NCI-H146 (cell line): ENCODE measurements around the gene UNKL.

Experiments used
- DNase-seq: peaks from one replicate; lab custom pipeline; 2025; lab: John Stamatoyannopoulos, UW

The UNKL gene

DNA sequence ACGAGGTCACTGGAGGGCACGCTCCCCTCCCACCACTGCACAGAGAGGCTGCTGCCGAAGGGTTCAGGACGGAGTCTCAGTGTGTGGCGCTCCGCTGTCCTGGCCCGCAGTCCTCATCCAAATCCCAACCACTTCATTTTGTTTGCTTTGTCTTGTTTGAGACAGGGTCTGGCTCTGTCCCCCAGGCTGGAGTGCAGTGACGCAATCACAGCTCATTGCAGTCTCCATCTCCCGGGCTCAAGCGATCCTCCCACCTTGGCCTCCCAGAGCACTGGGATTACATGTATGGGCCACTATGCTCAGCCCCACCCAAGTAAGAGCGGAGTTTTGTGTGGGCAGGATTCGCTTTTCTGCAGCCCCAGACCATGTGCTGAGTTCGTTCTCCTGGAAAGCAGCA is 12.7 kb downstream of the UNKL start:
- DNase-seq = no peak

DNA sequence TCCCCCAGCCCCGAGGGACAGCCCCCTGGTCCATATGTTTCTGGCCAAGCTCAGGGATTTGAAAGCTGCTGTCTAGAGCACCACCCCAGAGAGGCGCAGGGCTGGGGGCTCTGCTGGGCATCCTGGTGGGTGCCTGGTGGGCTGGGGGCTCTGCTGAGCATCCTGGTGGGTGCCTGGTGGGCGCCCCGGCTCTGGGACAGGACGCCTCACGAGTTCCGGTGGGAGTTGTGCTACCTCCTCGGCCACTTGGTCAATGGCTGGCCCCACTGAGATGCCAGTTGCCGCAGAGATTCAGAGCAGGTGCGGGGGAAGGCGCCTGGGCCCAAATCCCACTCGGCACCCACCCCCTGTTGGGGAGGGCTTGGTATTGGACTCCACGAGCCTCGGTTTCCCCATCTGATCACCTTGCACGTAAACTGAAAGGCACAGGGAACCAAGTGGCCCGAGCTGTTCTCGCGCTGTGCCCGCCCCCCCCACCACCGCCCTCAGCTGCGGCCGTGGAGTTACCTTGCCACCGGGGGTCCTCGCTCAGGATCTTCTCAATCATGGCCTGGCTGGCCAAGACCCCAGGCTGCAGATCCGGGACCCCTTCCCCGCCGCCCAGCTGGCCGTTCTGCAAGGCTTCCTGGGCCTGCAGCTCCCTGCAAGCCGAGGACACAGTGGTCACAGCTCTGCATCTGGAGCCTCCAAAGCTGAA is 13.3 kb downstream of the UNKL start:
- no peak for DNase-seq

DNA sequence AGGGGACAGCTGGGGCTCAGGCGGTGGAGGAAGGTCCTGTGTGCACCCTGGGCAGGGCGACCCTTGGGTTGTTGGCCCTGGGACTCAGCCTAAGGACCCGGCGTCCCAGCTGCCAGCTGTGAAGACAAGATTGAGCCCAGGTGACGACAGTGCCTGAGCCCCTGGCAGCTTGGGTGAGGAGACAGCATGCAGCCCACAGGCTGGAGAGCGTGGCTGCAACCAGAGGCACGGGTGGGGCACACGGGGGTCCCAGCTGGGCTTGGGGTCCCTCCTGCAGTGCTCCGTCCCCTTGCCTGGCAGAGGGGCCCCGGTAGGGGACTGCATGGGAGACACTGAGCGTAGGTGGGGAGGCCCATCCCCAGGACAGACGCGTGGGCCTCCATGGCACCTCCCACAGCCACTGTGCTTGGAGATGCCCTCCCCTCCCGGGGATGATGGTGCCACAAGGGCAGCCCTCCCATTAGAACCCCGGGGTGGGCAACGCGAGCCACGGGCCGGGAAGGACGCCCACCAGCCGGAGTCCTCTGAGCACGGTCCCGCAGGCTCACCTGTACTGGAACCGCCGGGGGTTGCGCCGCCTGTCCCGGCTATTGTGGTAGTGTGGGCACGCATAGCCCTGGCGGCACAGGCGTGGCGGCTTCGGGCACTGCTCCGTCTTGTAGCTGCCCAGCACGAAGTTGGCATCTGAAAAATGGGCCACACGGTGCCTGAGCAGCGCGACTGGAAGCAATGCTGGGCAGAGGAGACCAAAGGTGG is 15.5 kb downstream of the UNKL start:
- DNase-seq = no peak

DNA sequence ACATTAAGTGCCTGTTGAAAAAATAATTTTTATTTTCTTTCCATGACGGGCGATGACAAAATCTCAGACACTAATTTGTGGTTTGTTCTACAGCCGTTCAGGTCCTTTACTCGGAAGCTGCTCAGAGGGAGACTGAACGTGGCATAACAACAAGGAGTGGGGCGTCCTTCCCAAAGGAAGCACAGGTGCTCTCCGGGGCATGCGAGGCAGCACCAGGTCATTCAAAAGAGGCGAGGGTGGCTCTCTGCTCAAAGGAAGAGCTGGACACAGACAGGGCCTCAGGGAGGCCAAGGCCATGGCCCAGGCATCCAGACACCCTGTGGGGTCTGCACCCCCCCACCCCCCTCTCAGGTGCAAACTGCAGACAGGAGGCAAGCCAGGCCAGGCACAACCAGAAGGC is 16.2 kb downstream of the UNKL start:
- DNase-seq = no peak

DNA sequence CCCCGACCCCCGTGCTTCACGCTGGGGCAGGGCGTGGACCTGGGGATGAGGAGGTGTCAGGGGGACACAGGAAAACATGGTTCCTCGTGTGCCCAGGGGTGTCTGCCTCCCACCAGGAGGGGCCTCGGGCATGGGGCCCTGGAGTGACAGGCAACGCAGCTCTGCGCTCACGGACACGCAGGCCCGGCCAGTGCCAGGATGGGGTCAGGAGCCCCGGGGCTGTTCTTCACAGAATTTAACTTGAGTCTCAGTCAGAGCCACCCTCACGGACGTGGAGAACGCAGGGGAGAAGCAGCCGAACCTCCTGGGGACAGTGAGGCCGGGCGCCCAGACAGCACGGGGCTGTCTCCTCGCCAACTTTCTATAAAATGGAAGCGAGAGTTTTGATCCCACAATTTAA is 16.7 kb downstream of the UNKL start:
- DNase-seq = no peak

DNA sequence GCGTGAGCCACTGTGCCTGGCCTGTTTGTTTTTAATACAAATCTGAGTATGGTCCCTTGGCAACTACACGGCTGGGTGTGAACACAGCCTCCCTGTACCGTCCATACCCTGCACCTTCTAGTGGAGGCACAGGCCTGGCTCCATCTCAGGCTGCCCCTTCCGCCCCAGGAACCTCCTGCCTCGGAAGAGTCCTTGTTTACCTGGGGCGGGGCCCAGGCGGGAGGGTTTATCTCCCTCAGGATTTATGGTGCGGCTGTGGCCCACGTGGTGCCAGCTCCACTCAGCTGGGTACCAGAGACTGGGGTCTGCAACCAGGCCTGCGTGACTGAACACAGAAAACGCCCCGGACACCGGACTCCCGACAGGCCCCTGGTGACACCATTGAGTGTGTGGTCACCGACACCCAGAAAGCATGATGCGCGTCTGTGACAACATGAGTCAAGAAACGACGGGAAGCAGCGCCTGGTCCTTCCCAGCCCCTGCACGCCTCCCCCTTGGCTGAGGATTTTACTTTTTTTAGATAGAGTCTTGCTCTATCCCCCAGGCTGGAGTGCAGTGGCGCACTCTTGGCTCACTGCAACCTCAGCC is 19.0 kb downstream of the UNKL start:
- DNase-seq = no peak

DNA sequence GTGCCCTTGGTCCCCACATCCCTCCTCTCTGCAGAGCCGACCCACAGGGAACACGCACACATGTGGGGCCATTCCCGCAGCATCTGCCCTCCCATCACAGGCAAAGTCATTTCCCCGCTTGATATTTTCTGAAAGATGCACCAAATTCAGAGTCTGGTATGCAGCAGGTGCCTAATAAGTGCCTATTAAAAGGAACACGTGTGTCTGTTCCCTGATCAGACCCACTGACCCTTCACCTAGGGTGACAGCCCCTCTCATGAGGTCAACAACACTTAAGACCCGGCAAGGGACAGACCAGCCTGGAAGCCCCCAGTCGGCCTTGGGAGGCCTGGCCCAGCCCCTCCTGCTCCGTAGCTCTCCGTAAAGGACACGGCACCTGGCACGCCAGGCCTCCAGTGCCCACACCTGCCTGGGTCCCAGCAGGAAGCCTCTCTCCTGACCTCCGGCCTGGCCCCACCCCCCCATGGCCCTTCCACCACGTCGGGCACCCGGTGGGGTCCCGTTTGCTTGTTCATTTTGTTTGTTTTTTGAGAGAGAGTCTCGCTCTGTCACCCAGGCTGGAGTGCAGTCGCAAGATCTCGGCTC is 20.0 kb downstream of the UNKL start:
- DNase-seq = no peak

DNA sequence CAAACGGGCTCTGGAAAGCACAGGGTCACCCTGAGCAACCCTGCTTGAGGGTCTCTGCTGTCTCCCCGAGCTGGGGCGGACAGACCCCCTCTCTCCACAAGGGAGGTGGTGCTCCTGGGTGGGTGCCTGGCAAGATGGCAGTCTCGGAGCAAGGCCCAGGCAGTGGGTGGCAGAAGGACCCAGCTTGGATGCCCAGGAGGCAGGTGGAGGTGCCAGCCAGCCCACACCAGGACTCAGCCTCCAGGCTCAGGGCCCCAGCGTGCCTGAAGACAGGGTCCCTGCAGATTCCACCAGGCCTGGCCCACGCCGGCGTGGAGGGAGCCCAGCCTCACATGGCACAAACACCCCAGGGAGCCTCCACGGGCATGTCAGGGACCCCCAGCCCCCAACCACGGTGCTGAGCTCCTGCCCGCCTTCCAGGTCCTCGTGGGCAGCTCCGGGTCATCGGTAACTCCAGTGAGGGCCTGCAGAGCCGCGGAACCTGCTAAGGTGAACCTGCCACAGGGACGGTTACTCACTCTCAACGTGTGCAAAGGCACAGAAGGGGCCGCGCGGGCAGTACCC is 20.8 kb downstream of the UNKL start:
- DNase-seq = no peak

DNA sequence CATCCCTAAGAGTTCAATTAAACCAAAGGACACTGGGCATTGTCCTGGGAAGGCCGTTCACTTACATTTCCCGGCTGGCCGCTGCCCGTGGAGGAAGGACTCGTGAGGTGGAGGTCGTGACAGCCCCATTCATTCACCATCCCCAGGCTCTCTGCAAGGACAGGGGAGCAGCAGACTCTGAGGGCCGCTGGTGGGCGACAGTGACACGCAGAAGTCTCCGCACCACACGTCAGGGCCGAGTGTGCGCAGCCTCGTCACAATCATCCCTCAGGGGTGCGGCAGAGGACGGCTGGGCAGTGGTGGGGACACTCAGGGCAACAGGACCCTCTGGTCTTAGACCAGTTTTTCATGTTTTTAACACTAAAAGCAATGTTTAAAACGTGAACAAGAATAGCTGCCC is 21.7 kb downstream of the UNKL start:
- no peak for DNase-seq

DNA sequence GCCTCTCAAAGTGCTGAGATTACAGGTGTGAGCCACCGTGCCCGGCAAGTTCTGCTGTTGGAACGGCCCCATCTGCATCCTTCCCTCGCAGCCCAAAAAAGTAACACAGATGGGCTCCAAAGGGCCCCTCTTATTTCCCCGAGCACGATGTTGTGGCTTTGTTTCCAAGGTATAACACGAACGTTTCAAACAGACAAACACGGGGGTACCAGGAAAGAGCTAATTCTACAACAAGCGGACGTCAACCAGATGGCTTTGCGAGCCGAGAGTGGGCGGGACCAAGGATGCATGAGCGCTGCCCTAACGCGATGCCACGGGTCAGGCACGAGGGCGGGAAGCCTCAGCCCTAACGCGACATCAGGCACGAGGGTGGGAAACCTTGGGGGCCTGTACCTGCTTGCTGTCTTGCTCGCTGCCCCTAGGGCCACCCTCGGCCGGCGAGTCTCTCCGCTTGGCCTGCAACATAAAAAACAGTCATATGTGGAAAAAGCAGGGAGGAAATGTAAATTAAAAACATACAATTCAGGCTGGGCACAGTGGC is 24.2 kb downstream of the UNKL start:
- DNase-seq = no peak

DNA sequence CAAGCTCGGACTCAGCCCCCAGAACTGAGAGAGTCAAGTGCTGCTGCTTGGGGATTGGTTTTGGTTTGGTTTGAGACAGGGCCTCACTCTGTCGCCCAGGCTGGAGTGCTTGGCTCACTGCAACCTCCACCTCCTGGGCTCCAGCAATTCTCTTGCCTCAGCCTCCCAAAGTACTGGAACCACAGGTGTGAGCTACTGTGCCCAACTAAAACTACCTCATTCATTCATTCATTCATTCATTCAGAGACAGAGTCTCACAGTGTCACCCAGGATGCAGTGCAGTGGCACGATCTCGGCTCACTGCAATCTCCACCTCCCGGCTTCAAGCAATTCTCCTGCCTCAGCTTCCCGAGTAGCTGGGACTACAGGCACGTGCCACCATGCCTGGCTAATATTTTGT is 24.7 kb downstream of the UNKL start:
- no peak for DNase-seq

DNA sequence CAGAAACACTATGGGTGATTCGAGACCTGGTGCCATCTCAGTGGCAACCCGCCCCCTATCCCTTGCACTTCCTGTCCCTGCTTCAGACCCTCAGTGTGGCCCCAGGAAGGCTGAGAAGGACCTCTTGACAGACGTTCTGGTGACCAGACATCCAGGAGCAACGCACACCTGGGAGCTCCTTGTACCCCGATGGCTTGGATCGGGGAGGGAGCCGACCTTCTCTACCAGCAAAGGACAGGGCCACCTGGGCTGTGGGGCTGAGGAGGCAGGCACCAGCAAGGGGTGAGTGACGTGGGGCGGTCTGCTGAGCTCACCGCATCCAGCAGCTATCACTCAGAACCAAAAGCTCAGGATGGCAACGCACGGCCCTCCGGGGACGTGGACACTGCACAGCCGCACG is 27.2 kb downstream of the UNKL start:
- no peak for DNase-seq

DNA sequence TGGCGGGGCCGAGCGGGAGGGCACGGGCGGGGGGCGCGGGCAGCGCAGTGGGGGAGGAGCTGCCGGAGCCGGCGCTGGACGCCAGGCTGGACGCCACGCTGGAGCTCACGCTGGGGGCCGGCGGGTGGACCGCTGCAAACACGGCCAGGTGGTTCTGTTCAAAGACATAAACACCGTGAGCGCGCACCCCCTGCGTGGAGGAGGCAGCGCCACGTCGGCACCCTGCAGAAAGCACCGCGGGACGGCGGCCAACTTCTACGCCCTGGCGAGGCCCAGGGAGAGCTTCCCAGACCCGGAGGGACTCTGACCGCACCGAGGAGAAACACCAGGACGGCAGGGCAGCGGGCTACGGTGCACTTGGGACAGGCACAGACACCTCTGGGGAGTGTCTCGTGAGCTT is 29.3 kb downstream of the UNKL start:
- DNase-seq = no peak

DNA sequence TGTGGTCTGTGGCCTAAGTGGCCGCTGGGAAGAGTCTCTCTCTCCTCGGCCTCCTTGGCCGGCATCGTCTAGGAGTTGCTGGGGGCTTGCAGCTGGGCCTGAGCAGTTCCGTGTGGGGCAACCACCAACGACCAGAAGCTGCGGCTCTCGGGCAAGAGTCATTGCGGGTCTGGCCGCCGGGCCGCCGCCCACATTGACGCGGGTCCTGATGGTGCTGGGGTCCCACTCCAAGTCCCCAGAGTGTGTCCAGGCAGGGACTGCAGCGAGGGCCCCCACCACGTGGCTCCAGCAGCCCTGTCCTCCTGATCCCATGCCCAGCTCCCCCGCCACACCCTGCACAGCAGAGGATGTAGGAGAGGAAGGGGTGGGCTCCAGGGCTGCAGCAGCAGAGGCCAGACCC is 30.9 kb downstream of the UNKL start:
- DNase-seq = no peak

DNA sequence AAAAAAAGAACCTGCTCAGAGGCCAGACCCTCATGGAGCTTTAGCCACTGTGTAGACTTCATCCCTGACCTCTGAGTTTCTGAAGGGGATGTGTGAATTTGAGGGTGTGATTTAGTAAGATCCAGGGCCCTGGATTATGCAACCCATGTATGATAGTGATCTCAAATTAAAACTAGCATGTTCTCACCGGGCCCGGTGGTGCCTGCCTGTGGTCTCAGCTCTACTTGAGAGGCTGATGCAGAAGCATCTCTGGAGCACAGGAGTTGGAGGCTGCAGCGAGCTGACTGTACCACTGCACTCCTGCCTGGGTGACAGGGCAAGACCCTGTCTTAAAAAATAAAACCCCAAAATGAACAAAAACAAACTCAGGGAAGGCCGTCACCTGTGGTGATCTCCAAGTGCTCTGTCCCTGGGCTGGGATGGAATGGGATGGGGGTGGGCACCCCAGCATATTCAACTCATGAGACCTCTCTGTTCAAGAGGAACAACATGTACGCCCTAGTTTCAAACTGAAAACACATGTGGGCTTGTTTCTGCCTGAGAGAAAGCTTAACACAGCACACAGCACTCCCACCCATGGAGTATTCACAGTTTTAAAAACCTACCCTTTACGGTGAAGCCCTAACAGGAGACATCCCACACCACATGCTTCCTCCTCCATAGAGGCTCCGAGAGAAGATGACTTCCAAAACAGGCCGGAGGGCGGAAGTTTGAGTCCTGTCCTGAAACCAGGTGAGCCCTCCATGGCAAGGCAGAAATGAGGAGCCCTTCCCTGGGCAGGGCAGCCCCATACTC is 32.7 kb downstream of the UNKL start:
- no peak for DNase-seq

DNA sequence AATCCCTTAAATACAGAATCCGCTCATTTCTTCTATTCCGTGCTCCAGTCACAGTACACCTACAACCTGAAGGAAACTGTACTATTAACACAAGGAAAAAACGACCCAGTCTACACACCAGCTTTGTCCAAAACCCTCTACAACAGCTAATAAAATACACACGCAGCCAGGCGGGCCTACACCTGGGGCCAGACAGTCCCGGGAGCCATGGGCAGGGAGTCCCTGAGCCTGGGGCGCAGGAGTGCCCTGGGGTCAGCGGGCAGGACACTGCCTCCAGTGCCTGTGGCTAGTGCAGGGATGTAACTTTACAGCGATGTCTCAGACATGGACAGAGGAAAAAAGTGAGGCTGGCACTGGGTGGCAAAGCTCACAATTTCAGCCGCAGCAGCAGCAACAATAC is 34.3 kb downstream of the UNKL start:
- DNase-seq = no peak

DNA sequence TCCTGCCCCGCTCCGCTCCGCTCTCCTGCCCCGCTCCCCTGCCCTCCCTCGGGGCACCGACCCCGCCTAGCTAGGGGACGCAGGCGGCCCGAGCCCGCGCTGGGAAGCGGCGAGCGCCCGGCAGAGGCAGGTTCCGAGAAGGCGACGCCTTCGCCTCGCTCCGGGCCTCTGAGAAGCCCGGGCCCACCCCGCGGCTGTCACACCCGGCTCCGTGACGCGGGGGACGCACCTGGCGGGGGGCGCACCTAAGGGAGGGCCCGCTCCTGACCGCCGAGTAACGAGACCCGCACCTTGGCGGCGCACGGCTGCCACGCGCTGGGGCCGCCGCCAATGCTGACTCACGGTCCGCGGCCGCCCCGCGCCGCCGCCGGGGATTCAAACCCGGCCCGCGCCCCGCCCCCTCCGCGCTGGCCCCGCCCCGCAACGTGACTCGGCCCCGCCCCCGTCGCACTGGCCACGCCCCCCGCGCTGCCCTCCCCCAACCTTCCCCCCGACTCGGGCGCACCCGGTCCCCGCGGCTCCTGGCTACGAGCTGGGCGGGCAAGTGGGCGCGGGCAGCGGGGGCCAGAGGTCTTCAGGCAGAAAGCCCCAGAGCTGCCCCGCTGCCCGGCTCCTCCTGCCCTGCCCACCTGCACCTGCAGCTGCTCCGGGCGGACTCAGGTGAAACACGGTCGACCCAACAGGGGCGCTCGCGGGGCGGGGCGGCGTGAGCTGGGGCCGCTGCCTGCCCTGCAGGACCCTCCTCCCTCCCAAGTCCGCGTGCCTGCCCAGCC is 35.0 kb downstream of the UNKL start:
- DNase-seq = peak; percentile 81

DNA sequence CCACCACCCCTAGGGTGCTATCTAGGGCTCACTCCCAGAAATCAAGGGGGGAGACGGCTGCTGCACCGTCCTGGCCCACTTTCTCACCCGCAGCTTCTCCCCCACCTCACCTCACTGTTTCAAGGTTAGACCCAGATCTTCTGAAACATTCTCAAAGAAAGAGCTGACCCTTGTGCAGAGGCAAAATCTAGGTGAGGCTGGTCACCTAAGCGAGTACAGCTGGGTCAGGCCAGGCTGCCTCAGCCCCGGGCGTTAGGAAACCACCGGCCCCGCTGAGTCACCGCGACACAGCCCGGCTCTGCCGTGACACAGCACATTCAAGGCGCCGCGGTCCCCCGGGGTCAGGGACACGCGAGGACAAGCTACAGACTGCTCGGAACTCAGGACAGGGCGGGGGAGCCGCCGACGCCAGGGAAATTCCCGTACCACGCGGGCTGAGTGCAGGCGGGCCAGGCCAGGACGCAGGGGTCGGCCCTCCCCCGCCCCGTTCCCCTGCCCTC is 35.6 kb downstream of the UNKL start:
- peak; percentile 56 for DNase-seq

DNA sequence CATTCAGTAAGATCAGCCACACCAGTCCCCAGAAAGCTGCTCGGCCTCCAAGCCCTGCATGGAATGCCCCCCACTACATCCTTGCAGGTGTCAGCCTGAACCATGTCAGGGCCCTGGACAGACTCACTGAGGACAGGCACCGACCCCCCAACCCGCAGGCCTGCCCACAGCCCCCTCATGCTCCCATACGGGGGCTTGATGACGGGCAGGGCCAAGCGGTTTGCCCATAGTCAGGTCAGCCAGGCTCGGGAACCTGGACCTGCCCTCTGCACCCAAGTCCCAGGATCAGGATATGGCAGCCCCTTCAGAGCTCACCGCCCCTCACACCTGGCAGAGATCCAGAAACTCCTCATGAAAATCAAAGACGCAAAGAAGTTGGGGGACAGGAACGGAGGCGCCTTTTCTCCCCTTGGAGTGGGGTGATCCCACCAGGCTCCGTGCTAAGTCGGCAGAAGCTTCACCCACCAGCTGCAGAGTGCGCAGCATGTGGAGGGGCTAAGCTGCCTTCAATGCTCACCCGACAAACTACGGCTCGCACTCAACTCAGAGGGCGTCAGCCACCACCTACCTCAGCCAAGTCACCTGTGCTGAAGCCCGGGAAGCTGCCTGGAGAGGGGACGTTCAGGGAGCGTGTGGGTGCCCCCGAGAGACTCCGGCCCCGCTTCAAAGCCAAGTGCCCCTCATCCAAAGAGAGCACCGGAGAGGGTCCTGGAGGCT is 36.3 kb downstream of the UNKL start:
- DNase-seq = no peak

DNA sequence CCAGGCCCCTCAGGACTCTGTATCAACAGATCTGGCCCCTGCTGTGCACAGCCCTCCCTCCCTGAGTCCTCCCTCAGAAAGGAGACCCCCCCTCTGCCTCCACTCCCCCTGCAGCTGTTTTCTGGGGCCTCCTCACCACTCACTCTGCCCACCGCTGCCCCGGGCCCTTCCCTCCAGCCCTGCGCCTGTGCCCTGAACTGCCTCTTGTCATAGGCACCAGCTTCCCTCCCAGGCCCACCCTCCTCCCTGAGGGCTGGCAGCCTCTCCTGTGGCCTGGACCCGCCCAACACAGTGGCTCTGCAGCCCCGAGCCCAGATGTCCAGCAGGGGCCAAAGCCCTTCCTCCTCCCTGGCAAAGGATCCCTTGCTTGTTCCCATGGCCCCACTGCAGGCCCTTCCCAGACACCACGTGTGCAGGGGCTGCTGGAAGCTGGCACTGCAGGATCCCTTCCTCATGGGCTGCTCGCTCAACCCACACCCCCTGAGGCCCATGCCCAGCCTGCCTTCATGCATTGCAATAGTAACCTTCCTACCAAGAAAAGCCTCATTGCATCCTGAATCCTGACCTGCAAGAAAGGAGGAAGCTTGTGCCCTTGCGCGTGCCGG is 37.0 kb downstream of the UNKL start:
- no peak for DNase-seq
